Measurements from ENCODE around the gene CCDC157. TPM values are rescaled to one million over a fixed set of nuclear protein-coding genes. Genes with fewer than 3 reads are reported as not detected.
A peak's percentile ranks its signal among the peaks of the same experiment; 100 is the strongest.

CCDC157 gene
- total and polyA plus RNA-seq, 2 donors (not counting 1 experiment from before 2014, with no cell fraction given) = 3.6 to 6.4 TPM

DNA sequence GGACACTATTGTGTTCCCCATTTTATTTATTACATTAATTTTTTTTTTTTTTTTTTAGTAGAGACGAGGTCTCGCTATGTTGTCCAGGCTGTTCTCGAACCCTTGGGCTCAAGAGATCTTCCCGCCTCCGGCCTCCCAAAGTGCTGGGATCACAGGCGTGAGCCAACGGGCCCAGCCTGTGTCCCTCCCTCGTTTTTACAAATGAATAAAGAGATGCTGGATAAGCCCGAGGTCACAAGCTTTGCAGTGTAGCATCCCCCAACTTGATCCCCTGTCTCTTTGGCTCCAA lies 68.5 kb downstream of the CCDC157 start:
- WGBS (ENCODE audit: insufficient coverage) = 23% methylated on average over 9 of the region's 9 CpGs
- peak overlapping the region; percentile 91 for H3K4me2 ChIP-seq (replicated peaks; ENCODE audit: low read depth, low read length, poor library complexity, severe bottlenecking)
- Mint-ChIP-seq H3K27me3 (no peaks in the 10 kb centered on the region), H3K4me3 (peak overlapping the region; percentile 94), H3K4me1 (peaks cover 48% of the 10 kb centered on the region), H3K27ac (peak overlapping the region; percentile 78), H3K9me3 (ENCODE audit: insufficient read depth) (no peaks in the 10 kb centered on the region)
- H3K27me3 ChIP-seq (replicated peaks in 1 of 4; ENCODE audit: control extremely low read depth in 1 of 4, control insufficient read depth in 3 of 4, insufficient read depth in 4 of 4, low read length in 3 of 4) = no peaks in the 10 kb centered on the region
- DNase-seq = no peak
- peak overlapping the region; percentile 33 to 78 for H3K27ac ChIP-seq (ENCODE audit: low read length in 2 of 2)
- CTCF ChIA-PET = interaction anchor here (0.7 to 7.0 kb wide), 7 partner anchors 10 to 162 kb away, joined by 3 to 94 read pairs (median 9); partner anchors contain the start of genes CASTOR1 and RNF215
- no peak for ATAC-seq (ENCODE audit: low read depth)
- intact Hi-C loops (cut with micrococcal nuclease) = loop anchor here (2.0 to 10.0 kb wide), 4 partner anchors 60 to 1540 kb away; partner anchors contain the start of genes MORC2, TUG1 and ZNRF3
- H3K9me3 ChIP-seq (ENCODE audit: control extremely low read depth in 1 of 3, control insufficient read depth in 2 of 3, insufficient read depth in 1 of 3, low read length in 2 of 3) = peaks cover 0 to 8% (median 0%) of the 10 kb centered on the region in 3 donors
- H3K36me3 ChIP-seq (replicated peaks in 1 of 2; ENCODE audit: control extremely low read depth in 1 of 2, control insufficient read depth in 1 of 2, extremely low read depth in 1 of 2, insufficient read depth in 2 of 2, low read length in 1 of 2) = peaks cover 0 to 2% of the 10 kb centered on the region in 2 experiments
- peak overlapping the region; percentile 93 for H3K9ac ChIP-seq (ENCODE audit: low read length)
- POLR2A ChIA-PET = interaction anchor here (0.7 to 2.4 kb wide), 2 partner anchors 12 to 136 kb away, joined by 7 to 16 read pairs; partner anchors contain the start of gene CASTOR1
- H3K4me1 ChIP-seq (ENCODE audit: control insufficient read depth in 2 of 2, insufficient read depth in 2 of 2, low read length in 2 of 2) = peaks cover 22 to 40% of the 10 kb centered on the region in 2 donors
- peak overlapping the region; percentile 13 to 83 (median 80) for H3K4me3 ChIP-seq (ENCODE audit: control extremely low read depth in 1 of 5, extremely low read depth in 1 of 5, insufficient read depth in 1 of 5, low read depth in 2 of 5, low read length in 4 of 5)
- no peaks in the 10 kb centered on the region for H4K20me1 ChIP-seq (ENCODE audit: control insufficient read depth, insufficient read depth, low read length, poor library complexity, severe bottlenecking)
- TF ChIP-seq CTCF (IDR thresholded peaks at IDR 0.05) = no peak
- TF ChIP-seq EZH2 (IDR thresholded peaks at IDR 0.05; ENCODE audit: borderline replicate concordance, insufficient read depth, low read depth, low read length, poor library complexity, severe bottlenecking) = no peak
- peak overlapping the region; percentile 79 for H2AFZ ChIP-seq (ENCODE audit: insufficient read depth, low read depth, low read length, poor library complexity, severe bottlenecking)
- peaks cover 11% of the 10 kb centered on the region for H3K79me2 ChIP-seq (ENCODE audit: control insufficient read depth, insufficient read depth, low read length)

All from B cell (primary cell).